GM18502 (cell line): ENCODE results near the gene ZFTA.

ENCODE experiments used
- ATAC-seq: cut with Tn5 transposase; IDR thresholded peaks from one replicate; pipeline ENCODE4 v1.9.1; 2021; ENCODE audit warnings: mild to moderate bottlenecking; ENCODE audit not compliant: unreplicated experiment, poor library complexity

Gene ZFTA

DNA sequence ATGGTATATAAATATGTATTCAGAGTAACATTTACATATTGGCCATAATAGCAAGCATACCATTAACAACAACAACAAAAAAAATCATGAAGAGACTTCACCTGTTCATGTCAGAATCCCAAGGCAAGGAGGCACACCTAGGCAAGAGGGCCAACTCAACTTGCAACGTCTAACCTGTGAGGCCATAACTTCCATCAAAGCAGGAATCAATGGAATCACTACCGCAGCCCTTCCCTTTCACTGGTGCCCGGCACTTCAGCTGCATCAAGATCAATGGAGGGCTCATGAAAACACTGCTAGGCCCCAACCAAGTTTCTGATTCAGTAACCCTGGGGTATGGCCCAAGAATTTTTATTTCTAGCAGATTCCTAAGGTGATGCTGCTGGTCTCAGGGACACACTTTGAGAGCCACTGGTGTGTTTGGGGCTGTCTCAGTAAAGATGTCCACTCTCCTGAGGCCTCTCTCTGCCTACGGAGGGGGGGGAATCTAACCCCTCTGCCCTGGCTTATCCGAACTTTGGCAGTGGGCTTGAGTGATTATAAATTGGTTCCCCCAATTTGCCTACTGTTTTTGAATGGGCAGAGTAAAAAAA lies 8.0 kb downstream of the ZFTA start:
- no peak for ATAC-seq

DNA sequence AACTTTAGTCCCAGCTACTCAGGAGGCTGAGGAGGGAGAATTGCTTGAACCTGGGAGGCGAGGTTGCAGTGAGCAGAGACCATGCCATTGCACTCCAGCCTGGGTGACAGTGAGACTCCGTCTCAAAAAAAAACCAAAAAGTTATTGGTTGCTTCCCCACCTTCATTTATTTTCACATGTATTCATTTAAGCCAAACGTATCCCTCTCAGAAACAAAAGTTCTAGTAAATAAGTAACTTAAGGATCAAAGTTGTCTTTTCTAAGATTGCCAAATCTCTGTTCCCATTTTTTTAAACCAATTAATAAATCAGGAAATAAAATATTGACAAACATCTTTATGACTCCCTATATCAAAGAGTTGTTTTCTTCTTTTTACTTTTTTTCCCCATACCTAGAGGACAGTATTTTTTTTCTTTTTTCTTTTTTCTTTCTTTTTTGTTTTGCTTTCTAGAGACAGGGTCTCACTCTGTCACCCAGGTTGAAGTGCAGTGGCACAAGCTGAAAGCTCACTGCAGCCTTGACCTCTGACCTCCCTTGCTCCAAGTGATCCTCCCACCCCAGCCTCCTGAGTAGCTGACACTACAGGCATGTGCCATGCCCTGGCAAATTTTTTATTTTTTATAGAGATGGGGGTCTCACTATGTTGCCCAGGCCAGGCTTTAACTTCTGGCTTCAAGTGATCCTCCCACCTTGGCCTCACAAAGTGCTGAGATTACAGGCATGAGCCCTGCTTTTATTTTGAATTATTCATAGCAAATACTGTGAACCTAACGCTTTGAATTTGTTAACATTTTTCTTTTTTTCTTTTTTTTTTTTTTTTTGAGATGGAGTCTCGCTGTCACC lies 11.4 kb downstream of the ZFTA start:
- no peak for ATAC-seq

DNA sequence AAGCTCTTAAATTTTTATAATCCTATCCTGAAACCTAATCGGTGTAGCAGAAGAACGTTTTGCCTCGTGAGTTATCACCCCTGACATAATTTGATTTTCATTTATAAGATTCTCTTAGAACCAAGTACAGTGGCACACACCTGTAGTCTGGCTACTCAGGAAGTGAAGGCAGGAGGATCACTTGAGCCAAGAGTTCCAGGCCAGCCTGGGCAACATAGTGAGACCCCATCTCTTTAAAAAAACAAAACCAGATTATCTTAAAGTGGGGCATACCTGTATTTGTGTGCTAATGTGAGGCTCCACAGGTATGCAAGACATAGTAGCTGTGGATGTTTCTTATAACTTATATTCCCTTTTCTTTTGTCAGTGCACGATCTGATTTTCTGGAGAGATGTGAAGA lies 19.0 kb downstream of the ZFTA start:
- no peak for ATAC-seq

DNA sequence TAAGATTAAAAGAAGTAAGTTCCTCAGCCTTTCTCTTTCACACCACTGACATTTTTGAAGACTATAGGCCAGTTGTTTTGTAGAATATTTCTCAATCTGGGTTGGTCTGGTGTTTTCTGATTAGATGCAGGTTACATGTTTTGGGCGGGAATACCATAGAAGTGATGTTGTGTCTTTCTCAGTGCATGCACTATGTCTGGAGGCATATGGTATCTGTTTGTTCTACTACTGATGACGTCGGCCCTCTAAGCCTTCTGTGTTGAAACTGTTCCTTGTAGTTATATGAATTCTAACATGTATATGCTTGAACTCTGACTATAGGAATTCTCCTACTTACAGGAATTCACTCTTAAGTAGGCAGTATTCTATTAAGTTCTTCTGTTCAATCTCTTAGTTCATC lies 21.6 kb downstream of the ZFTA start:
- ATAC-seq = no peak

DNA sequence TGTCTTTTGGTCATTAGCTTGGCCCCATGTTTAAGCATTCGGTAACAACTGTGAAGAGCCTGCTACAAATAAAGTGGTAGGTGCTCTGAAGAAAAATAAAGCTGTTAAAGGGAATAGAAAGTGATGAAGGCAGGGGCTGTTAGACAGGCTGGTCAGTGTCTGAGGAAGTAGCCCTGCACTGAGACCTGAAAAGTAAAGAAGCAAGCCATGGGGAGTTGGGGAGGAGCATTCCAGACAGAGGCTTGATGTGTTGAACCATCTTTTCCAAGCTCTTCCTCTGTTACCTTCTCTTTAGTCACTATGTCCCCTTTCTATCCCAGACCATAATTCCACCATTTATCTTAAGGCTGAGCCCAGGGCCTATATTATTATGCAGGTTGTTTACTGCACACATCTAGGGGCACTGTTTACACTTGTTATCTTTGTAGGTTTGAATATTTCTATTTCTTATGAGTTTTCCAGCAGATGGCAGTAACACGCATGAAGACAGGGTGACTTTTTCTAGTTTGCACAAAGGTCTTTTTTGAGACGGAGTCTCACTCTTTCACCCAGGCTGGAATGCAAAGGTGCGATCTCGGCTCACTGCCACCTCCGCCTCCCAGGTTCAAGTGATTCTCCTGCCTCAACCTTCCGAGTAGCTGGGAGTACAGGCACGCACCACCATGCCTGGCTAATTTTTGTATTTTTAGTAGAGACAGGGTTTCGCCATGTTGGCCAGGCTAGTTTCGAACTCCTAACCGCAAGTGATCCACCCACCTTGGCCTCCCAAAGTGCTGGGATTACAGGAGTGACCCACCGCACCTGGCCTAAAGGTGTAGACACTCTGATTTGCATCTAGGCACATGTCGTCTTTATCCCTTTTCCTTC lies 23.0 kb downstream of the ZFTA start:
- no peak for ATAC-seq

DNA sequence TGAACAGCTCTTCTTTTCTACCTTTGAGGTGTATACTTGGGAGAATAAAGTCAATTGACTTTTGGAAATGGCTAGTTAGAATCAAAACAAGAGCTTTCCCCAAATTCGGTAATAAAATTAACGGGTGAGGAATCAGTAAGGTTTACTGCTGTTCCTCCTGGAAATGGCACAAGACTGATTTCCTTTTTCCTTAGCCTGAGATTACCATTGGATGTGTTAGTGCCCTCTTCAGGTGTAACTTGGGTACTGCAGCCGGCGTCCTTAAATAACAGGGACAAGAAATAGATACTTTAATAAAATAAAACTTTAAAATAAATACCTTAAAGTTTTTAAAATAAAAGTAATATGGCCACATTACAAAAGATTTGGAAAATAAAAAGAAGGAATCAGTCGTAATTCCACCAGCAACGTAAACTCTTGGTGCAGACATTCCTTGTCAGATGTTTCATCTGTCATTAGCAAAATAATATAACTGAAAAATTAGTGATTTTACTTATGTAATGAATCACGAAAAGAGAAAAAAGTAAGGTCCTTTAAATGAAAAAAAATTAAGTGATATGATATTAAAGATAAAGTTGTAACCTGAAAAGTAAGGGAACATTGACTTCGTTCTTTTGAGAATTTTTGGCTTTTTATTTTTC lies 29.7 kb downstream of the ZFTA start:
- no peak for ATAC-seq

DNA sequence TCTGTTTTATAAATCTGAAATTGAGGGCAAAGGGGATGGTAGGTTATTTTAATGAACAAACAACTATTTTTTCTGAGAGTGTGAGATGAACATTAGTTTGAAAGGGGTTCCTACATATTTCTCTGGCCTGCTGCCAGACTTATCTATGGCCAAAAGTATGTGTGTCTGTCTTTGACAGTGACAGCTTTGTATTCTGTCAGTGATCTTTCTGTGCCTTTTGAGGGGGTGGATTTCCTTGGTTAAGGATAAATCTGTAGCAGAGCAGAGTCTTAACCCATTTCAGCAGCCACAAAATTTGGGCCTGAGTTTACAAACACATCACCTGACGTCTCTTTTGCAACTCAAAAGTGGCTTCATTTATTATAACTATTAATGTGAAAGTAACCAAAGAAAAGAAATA lies 30.9 kb downstream of the ZFTA start:
- ATAC-seq = no peak

DNA sequence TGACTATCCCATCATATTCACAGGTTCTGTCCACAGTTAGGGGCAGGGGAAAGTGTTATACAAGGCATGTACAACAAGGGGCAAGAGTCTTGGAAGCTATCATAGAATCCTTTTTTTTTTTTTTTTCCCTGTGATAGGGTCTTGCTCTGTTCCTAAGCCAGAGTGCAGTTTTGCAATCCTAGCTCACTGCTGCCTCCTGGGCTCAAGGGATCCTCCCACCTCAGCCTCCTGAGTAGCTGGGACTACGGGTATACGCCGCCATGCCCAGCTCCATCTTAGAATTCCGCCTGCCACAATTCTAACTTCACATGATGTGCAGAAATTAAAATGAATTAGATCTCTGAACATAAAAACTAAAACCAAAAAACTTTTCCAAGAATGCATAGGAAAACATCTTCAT lies 31.7 kb downstream of the ZFTA start:
- ATAC-seq = no peak

DNA sequence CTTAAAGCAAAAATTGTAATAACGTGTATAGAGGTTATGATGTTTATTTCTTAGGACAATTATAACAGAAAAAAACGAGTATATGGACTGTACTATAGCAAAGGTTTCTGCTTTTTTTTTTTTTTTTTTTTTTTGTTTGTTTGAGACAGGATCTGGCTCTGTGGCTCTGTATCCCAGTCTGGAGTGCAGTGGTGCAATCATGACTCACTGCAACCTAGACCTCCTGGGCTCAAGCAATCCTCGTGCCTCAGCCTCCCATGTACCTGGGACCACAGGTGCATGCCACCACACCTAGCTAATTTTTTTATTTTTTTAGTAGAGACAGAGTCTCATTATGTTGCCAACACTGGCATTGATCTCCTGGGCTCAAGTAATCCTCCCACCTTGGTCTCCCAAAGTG lies 39.2 kb downstream of the ZFTA start:
- no peak for ATAC-seq

DNA sequence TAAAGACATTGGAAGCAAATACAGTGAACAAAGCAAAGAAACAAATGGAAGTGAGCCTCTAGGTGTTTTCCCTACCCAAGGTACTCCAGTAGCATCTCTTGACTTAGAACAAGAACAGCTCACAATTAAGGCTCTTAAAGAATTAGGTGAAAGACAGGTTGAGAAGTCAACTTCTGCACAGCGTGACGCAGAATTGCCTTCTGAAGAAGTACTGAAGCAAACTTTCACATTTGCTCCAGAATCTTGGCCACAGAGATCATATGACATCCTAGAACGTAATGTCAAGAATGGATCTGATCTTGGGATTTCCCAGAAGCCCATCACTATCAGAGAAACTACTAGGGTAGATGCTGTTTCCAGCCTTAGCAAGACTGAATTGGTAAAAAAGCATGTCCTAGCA lies 48.0 kb downstream of the ZFTA start:
- no peak for ATAC-seq

DNA sequence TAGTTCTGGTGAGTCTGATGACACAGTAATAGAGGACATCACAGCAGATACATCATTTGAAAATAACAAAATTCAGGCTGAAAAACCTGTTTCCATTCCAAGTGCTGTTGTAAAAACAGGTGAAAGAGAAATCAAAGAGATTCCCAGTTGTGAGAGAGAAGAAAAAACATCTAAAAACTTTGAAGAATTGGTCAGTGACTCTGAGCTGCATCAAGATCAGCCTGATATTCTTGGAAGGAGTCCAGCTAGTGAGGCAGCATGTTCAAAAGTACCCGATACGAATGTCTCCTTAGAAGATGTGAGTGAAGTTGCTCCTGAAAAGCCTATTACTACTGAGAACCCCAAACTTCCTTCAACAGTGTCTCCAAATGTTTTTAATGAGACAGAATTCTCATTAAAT lies 48.6 kb downstream of the ZFTA start:
- ATAC-seq = no peak

DNA sequence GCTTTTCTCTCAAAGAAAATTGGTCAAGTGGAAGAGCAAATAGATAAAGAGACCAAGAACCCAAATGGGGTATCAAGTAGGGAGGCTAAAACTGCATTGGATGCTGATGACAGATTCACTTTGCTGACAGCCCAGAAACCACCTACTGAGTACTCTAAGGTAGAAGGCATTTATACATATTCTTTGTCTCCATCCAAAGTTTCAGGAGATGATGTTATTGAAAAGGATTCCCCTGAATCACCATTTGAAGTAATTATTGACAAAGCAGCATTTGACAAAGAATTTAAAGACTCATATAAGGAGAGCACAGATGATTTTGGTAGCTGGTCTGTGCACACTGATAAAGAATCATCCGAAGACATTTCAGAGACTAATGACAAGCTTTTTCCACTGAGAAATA lies 49.6 kb downstream of the ZFTA start:
- ATAC-seq = no peak
